CD4-positive, alpha-beta T cell (primary cell): ENCODE measurements around the gene BACE1-AS. TPM values are rescaled to one million over a fixed set of nuclear protein-coding genes. Genes with fewer than 3 reads are reported as not detected.

Experiments
- ATAC-seq: fragments of 200-7000 bp; cut with Tn5 transposase; one replicate; pipeline ENCODE4 v1.10.0; 2022; ENCODE audit warnings: mild to moderate bottlenecking; ENCODE audit not compliant: poor library complexity
- CTCF ChIA-PET: fragments of 350-600 bp; sonication (Branson Sonifier 250); formaldehyde crosslinking; loops from one replicate; lab custom pipeline; 2021; ENCODE audit warnings: antibody characterized with exemption, inconsistent platforms; lab: Charles Lee
- POLR2A ChIA-PET: fragments of 350-600 bp; sonication (Branson Sonifier 250); formaldehyde crosslinking; loops from one replicate; lab custom pipeline; 2021; ENCODE audit warnings: antibody characterized with exemption, inconsistent platforms; lab: Charles Lee
- DNase-seq, 14 experiments: peaks; one replicate each; pipeline ENCODE4 v3.0.0-alpha.2; 2013 to 2020; ENCODE audit warnings: mixed read lengths in 2 of 14
- H3K27ac ChIP-seq, 2 donors: one replicate each; pipeline versions ENCODE4 v1.5.1 to v1.7.0; 2013; ENCODE audit warnings: low read length in 2 of 2, low read depth in 1 of 2, mild to moderate bottlenecking in 1 of 2
- H3K27me3 ChIP-seq, 2 experiments: 1 replicate in 1 of 2; 2 replicates in 1 of 2; pipeline versions ENCODE4 v1.6.1 to v1.7.0; 2013; ENCODE audit warnings: low read length in 2 of 2, control low read depth in 1 of 2, mild to moderate bottlenecking in 1 of 2, moderate library complexity in 1 of 2; ENCODE audit not compliant: insufficient read depth in 2 of 2, control insufficient read depth in 1 of 2
- H3K36me3 ChIP-seq: one replicate; pipeline ENCODE4 v1.6.1; 2013; ENCODE audit warnings: low read length, control low read depth; ENCODE audit not compliant: insufficient read depth
- H3K4me1 ChIP-seq: one replicate; pipeline ENCODE4 v1.6.1; 2013; ENCODE audit warnings: low read length, control low read depth; ENCODE audit not compliant: insufficient read depth
- H3K4me3 ChIP-seq: one replicate; pipeline ENCODE4 v1.5.1; 2013; ENCODE audit warnings: mild to moderate bottlenecking, low read length, moderate library complexity
- H3K9me3 ChIP-seq, 2 experiments: 1 replicate in 1 of 2; 2 replicates in 1 of 2; pipeline versions ENCODE4 v1.6.1 to v1.7.0; 2013; ENCODE audit warnings: low read length in 2 of 2, mild to moderate bottlenecking in 2 of 2, control low read depth in 1 of 2, moderate library complexity in 1 of 2; ENCODE audit not compliant: control insufficient read depth in 1 of 2, insufficient read depth in 1 of 2
- H3K27ac Mint-ChIP-seq: one replicate; pipeline ENCODE4 v1.8.0; 2020; ENCODE audit warnings: mixed read lengths
- H3K27me3 Mint-ChIP-seq: one replicate; pipeline ENCODE4 v1.8.0; 2021; ENCODE audit warnings: mixed read lengths
- H3K36me3 Mint-ChIP-seq: one replicate; pipeline ENCODE4 v1.8.0; 2021; ENCODE audit warnings: low read depth, mixed read lengths
- H3K4me1 Mint-ChIP-seq: one replicate; pipeline ENCODE4 v1.8.0; 2021; ENCODE audit warnings: low read depth, mixed read lengths
- H3K4me3 Mint-ChIP-seq: one replicate; pipeline ENCODE4 v1.8.0; 2020; ENCODE audit warnings: mild to moderate bottlenecking, mixed read lengths
- H3K9me3 Mint-ChIP-seq: one replicate; pipeline ENCODE4 v1.8.0; 2020; ENCODE audit warnings: mixed read lengths
- intact Hi-C, 2 experiments: fragments of 100-400 bp; cut with DNase I in 1 of 2; cut with micrococcal nuclease in 1 of 2; formaldehyde crosslinking; loops; one replicate each; pipeline versions ENCODE4 v1.15.1 to v1.9.0; 2023 to 2025; cut with DNase I, micrococcal nuclease
- total RNA-seq, 174 experiments: library from RNA in 2 of 174; stranded (reverse) in 2 of 174; gene quantifications; one replicate each; pipeline ENCODE4 v1.2.3 and lab custom pipeline; 2021 to 2026
- TF ChIP-seq, protein P1 (sequence below): fragments of 200-600 bp; IDR thresholded peaks from one replicate; pipeline ENCODE4 v1.8.0; 2022; ENCODE audit warnings: antibody characterized with exemption, mild to moderate bottlenecking

Gene BACE1-AS
- total RNA-seq, 2 experiments from 2014 or later = 0.99 to 1.2 TPM

DNA sequence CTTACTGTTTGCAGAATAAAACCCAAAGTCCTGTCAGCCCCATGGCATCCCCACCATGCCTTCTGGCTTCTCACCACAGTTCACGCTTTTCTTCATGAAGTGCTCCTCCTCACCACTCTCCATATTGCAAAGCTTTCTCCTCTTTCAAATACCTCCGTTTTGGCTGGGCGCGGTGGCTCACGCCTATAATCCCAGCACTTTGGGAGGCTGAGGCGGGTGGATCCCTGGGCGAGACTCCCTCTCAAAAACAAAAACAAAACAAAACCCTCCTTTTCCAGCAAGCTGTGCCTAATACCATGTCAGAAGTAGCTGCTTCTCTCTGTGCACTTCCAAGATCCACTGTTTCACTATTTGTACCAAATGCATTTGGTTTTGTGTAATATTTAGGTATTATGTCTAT lies 18.2 kb downstream of the BACE1-AS start:
- Histone ChIP-seq H3K27me3 (peaks cover under 1 to 3% of the 10 kb centered on the region in 2 experiments), H3K27ac (no peak overlapping the region), H3K4me1 (no peaks in the 10 kb centered on the region), H3K36me3 (no peaks in the 10 kb centered on the region), H3K9me3 (no peaks in the 10 kb centered on the region), H3K4me3 (no peak overlapping the region)
- DNase-seq (no peak), ATAC-seq (no peak)
- POLR2A ChIA-PET = no interaction called here
- no peak overlapping the region for H3K4me3 Mint-ChIP-seq
- H3K27me3 Mint-ChIP-seq = peaks cover 17% of the 10 kb centered on the region
- intact Hi-C loops = no loop called here
- H3K4me1 Mint-ChIP-seq = no peaks in the 10 kb centered on the region
- H3K36me3 Mint-ChIP-seq = no peaks in the 10 kb centered on the region
- H3K27ac Mint-ChIP-seq = no peak overlapping the region
- TF ChIP-seq, protein P1, sequence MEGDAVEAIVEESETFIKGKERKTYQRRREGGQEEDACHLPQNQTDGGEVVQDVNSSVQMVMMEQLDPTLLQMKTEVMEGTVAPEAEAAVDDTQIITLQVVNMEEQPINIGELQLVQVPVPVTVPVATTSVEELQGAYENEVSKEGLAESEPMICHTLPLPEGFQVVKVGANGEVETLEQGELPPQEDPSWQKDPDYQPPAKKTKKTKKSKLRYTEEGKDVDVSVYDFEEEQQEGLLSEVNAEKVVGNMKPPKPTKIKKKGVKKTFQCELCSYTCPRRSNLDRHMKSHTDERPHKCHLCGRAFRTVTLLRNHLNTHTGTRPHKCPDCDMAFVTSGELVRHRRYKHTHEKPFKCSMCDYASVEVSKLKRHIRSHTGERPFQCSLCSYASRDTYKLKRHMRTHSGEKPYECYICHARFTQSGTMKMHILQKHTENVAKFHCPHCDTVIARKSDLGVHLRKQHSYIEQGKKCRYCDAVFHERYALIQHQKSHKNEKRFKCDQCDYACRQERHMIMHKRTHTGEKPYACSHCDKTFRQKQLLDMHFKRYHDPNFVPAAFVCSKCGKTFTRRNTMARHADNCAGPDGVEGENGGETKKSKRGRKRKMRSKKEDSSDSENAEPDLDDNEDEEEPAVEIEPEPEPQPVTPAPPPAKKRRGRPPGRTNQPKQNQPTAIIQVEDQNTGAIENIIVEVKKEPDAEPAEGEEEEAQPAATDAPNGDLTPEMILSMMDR = no peak
- CTCF ChIA-PET = no interaction called here
- H3K9me3 Mint-ChIP-seq = no peaks in the 10 kb centered on the region

DNA sequence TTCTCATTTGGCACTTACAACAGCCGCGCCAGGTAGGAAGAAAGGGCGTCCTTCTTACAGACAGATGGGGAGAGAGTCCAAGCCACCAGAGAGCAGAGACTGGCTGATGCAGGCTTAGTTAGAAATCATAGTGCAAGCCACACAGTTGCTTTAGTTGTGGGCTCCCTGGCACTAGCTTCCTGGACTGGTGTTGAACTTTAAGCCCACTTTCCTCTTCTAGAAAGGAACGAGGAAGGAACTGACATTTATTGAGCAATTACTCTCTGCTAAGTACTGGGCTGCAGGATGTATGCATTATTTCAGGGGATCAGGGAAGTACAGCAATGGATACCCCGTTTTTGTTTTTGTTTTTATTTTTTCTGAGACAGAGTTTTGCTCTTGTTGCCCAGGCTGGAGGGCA lies 21.9 kb downstream of the BACE1-AS start:
- peak overlapping the region; percentile 32 for H3K4me3 Mint-ChIP-seq
- Histone ChIP-seq H3K36me3 (no peaks in the 10 kb centered on the region), H3K27me3 (peaks cover 20 to 30% of the 10 kb centered on the region in 2 experiments), H3K9me3 (peaks cover 0 to 3% of the 10 kb centered on the region in 2 experiments), H3K4me3 (no peak overlapping the region), H3K27ac (no peak overlapping the region), H3K4me1 (peaks cover 18% of the 10 kb centered on the region)
- H3K27me3 Mint-ChIP-seq = peaks cover 43% of the 10 kb centered on the region
- no peaks in the 10 kb centered on the region for H3K36me3 Mint-ChIP-seq
- ATAC-seq (no peak), DNase-seq (no peak)
- intact Hi-C loops = no loop called here
- ChIA-PET CTCF (no interaction called here), POLR2A (no interaction called here)
- H3K4me1 Mint-ChIP-seq = peaks cover 7% of the 10 kb centered on the region
- H3K9me3 Mint-ChIP-seq = no peaks in the 10 kb centered on the region
- TF ChIP-seq, protein P1 = no peak
- H3K27ac Mint-ChIP-seq = no peak overlapping the region

DNA sequence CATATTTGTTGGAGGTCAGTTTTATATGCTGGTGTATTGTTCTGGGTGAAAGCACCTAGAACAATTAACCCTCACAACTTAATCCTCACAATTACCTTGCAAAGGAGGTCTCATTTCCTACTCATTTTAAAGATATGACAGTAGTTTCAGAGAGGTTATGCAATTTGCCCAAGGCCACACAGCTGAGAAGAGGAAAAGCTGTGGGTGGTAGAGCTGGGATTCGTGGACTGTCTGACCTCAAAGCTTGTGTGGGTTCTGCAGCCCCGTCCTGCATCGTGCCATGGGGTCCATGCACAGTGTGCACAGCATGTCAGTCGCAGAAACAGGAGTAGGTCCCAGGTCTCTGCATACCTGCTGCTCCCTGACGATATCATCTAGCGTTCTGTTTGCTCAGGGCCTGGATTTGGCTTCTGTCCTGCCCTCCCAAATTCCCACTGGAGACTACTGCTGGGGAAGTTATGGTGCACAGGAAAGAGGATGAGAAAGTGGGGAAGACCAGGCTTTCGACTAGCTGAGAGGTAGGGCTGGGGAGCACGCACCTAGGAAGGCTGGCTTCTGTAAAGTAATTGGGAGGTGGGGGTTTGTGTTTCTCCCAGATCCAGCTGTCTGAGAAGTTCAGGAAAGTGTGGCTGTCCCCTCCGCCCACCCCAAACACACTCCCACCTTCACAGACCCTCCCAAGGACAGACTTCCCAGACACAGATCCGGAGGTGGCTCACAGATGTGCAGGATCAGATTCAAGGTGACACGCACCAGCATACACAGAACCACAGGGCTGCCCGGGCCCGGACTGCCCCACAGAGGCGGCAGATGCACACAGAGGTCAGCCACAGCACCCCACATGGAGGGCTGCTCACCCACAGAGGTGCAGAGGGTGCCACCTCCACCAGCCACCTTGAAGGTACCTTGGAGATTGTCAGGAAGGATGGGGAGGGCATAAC lies 23.0 kb downstream of the BACE1-AS start:
- Mint-ChIP-seq H3K27me3 (peaks cover 41% of the 10 kb centered on the region), H3K9me3 (no peaks in the 10 kb centered on the region), H3K4me3 (peak overlapping the region; percentile 76), H3K36me3 (no peaks in the 10 kb centered on the region), H3K27ac (no peak overlapping the region), H3K4me1 (peaks cover 7% of the 10 kb centered on the region)
- TF ChIP-seq, protein P1 = no peak
- no peak for ATAC-seq
- Histone ChIP-seq H3K27me3 (peaks cover 20 to 30% of the 10 kb centered on the region in 2 experiments), H3K9me3 (peaks cover 0 to 3% of the 10 kb centered on the region in 2 experiments), H3K4me3 (no peak overlapping the region), H3K27ac (no peak overlapping the region), H3K36me3 (no peaks in the 10 kb centered on the region), H3K4me1 (peaks cover 18% of the 10 kb centered on the region)
- ChIA-PET POLR2A (no interaction called here), CTCF (no interaction called here)
- intact Hi-C loops = no loop called here
- no peak for DNase-seq
